Epithelial cell of prostate (primary cell): Measurements from ENCODE around the gene HSD17B2.
A peak's percentile ranks its signal among the peaks of the same experiment; 100 is the strongest.

Experiments
- DNase-seq: peaks from one replicate; pipeline ENCODE4 v3.0.0-alpha.2; 2011; ENCODE audit warnings: low read depth, low spot score
- H3K27ac ChIP-seq: fragments of 450-650 bp; 2 replicates; pipeline ENCODE4 v1.5.1; 2017; ENCODE audit warnings: mild to moderate bottlenecking

HSD17B2 gene

DNA sequence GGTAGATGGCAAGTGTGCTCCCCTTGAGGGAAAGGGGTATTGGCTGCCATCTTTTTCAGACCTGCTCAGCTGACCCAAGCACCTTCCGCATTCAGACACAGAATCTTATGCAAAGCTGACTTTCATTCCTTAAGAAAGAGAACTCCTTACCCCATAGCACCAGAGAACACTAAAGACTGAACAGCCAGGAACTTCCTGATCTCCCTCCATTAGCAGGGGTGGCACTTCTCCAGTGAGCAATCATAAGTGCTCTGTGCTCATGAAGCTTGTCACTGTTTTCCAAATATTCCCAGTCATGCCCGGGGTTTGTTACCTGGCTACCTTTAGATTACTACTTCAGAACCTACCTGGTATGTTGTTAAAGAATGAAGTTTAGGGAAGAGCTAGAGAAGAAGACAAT lies 11.9 kb downstream of the HSD17B2 start:
- DNase-seq = no peak
- no peak overlapping the region for H3K27ac ChIP-seq

DNA sequence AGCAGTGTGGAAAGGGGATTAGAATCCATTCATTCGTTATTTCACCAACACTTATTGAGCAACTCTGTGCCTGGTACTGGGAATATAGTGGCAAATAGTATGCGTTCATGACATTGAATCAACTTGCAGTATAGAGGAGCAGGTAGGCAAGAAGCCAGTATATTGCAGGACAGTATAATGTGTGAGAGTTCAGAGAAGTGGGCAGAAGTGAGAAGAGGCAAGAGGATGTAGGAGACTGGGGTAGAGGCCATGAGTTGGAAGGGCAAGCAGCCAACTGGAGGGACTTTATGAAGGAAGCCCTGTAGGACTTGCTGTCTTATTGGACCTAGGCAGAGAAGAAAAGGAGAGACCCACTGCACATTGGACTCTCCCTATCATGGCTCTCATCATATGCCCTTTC lies 12.3 kb downstream of the HSD17B2 start:
- no peak overlapping the region for H3K27ac ChIP-seq
- DNase-seq = no peak

DNA sequence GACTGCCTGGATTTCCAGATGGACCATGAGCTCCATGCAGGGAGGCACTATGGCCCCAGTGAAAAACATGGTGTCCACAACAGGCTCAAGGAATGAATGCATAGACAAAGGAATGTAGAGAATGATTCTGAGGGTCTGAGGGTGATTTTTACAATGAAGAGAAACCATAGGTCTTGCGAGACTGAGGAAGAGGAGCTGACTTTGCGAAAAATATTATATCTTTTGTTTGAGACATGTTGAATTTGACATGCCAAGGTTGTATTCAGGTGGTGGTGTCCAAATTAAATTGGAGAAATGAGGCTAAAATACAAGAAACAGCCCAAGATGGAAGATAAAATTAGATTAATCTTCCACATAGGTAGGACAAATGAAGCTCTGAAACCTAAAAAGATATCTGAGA lies 12.7 kb downstream of the HSD17B2 start:
- no peak overlapping the region for H3K27ac ChIP-seq
- DNase-seq = no peak

DNA sequence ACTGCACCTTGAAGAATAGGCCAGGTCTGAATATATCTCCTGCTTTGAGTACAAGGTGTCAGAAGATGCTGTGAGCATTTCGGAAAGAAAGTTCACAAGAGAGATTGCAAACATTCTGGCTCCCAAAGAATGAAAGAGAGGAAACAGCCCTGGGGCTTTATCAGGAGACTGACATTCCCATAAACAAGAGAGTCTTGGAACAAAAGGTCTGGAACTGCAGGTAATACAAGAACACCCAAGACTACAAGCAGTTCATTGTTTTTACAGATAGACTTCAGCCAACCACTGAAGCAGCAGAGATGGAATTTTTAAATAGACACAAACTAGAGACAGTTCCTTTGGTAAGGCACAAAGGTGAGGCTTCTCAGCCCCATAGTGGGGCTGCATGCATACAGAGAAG lies 14.4 kb downstream of the HSD17B2 start:
- no peak for DNase-seq
- H3K27ac ChIP-seq = no peak overlapping the region

DNA sequence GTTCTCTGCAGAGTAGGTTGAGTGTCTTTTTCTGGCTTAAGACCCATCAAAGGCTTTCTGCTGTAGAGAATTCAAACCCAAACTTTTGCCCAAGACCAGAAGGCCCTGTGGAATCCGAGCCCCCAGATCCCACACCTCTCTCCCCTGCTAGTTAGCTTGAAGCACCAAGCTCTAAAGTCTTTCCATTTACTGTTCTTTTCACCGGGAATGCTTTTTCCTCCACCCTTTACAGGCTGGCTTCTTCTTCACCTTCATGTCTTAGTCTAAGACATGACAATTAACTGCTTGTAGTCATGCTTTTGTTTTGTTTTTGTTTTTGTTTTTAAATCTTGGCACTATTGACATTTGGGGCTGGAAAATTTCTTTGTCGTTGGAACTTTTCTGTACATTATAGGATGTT lies 15.5 kb downstream of the HSD17B2 start:
- H3K27ac ChIP-seq = no peak overlapping the region
- no peak for DNase-seq

DNA sequence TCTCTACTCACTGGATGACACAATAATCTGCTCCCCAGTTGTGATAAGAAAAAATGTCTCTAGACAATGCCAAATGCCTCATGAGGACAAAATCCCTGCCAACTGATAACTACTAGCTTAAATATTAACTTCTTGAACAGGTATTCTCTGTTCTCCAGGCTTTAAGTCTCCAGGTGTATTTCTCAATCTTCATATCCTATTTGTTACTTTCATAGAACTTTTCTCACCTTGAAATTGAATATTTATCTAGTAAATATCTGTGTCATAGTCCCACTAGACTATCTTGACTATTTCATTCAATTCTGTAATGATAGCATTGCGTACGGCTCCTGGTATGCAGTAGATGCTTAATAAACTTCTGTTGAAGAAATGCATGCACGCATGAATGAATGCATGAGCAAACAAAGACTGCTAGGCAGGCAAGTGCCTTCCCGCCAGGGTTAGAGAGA lies 15.9 kb downstream of the HSD17B2 start:
- no peak for DNase-seq
- no peak overlapping the region for H3K27ac ChIP-seq

DNA sequence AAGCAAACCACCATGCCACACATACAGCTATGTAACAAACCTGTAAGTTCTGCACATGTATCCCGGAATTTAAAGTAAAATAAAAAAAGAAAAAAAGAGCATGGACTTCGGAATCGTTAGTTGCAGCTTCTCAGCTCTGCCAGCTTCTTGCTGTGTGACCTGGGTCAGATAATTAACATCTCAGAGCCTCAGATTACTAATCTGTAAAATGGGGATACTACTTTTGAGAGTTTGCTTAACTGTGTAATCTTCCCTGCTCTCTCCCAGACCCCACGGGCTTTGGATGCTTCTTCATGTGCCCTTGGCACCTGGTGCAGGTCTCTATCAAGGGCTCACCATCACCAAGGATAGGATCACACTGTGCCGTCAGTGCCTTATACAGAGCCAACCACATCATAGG lies 16.6 kb downstream of the HSD17B2 start:
- no peak for DNase-seq
- no peak overlapping the region for H3K27ac ChIP-seq

DNA sequence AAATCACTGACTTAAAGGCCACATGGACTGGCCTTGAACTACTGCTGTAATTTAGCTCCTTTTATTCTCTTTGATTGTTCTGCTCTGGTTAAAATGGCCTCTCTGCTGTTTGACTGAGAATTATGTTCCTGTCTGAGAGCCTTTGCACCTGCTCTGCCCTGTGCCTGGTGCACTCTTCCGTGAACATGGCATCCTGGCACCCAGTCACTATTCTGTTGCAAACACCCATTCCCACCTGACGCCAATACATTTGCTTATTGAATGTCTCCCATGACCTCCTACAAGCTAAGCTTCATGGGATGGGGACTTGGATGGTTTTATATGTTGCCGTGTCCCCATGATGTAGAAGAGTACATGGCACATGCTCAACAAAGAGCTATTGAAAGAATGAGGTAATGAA lies 20.1 kb downstream of the HSD17B2 start:
- no peak for DNase-seq
- peak overlapping the region; percentile 91 for H3K27ac ChIP-seq

DNA sequence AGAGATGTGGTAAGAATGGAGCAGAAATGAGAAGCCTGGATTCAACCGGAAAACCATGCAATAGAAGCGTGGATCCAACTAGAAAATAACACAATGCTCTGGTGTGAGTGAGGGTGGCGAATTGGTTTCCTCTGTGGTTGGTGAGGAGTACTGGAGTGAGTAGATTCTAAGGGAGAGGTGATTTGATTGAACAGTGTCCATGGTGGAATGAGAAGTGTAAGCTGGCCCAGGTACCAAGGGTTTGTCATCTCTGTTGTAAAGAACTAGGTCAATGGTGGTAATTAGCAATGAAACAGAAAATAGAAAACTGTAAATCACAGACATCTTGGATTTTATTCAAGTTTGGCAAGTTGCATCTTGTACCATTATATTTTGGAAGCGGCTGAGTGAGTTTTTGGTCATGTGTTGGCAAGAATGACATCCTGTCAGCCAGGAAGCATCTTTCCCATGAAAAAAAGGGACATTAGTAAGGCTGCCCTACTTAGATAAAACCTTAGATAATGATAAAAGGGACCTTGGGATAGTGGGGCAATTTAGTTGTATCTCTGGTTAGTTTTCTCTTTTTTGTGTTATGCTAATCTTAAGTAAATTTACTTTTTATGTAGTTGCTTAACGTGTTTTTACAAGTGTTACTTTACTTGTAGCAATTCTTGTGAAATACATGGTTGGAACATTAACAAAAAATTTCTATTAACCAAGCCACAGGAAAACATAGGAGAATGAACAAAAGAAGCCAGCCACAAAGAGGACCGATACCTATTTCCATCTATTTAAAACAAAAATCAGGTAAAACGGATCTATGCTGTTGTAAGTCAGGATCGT lies 20.9 kb downstream of the HSD17B2 start:
- H3K27ac ChIP-seq = peak overlapping the region; percentile 91
- DNase-seq = no peak

DNA sequence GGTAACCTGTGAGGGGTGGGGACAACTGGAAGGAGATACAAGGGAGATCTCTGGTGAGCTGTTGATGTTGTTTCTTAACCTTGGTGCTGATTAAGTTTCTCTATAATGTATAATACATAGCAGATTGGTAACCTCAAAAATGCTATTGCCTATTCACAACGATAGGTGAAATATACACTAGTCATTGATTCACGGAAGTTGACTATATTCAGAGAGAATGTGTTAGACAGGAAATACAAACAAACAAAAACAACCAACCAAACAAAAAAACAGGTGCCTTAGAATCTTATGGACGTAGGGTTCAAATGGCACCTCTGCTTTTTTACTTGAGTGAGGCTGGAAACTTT lies 21.5 kb downstream of the HSD17B2 start:
- DNase-seq = no peak
- H3K27ac ChIP-seq = peak overlapping the region; percentile 91

DNA sequence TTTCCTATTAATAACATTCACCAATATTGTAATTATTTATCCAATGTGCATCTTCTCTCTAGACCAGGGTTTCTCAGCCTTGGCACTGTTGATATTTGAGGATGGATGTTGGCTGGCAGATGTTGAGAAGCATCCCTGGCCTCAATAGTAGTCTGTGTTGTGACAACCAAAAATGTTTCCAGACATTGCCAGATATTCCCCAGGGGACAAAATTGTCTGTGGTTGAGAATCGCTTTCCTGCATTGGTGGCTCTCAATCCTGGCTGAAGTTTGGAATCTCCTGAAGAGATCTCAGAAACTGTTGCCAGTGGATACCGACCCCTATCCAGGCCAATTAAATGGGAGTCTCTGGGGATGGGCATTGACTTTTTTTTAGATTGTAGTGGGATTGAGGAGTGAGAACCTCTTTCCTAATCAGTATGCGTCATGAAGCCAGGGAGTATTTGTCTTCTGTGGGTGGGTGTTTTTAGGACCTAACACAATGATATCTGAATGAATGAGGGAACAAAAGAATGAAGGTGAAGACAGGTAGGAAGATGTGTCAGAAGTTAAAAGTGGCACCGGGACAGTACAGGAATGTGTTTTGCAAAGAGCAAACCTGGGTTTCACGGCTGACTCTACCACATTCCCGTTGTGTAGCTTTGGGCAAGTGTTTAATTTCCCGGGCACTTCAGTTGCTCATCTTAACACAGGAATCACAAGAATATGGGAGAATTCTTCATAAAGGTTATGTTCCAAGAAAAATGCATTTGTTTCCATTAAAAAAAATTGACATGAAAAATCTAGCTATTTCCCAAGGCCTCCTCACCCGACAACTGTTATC lies 24.3 kb downstream of the HSD17B2 start:
- DNase-seq = no peak
- H3K27ac ChIP-seq = peak overlapping the region; percentile 1

DNA sequence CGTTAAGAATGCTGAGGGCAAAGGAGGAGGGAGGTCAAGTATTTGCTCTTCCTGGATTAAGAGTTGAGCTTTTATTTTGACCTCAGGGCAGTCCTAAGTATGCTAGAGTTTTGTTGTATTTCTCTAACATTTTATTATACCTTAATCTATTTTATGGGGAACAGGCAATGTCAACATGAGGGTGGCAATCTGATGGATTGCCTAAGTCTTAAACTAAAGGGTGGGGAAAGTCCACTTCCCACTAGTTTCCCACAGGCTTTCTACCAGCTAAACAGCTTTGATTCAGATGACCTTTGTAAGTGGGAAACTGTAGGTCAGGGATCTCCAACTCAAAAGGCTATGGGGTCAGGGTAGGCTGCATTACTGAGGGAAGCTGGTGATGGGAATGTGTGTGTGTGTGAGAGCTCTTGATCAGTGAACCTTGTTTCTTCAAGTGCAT lies 24.9 kb downstream of the HSD17B2 start:
- no peak for DNase-seq
- H3K27ac ChIP-seq = peak overlapping the region; percentile 1

DNA sequence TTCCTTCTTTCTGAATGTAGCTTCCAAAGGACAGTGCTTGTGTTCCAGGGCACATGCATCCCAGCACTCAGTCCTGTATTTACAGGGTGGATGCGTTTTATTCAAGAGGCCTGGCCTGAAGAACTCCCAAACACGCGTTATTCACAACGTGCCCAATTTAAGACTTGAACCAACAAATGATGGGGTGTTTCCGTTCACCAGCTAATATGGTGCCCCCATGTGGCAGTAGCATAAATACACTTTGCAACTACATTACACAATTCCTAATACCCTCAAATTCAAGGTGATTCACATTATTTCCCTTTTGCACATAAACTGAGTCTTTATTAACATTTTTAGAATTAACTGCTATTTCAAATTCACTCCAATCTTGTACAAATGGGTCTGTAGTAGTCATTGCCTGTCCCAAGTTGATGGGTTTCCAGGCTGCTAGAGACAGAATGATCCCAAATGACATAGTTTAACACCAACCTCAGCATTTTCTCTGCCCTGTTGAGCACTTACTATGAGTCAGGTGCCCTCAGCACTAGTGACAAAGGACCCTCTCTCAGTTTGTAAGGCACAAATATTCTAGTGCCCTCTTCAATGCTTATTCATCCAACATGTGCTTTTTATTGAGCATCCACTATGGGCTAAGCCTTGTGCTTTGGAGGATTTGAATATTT lies 26.9 kb downstream of the HSD17B2 start:
- peak overlapping the region; percentile 95 for H3K27ac ChIP-seq
- DNase-seq = no peak

DNA sequence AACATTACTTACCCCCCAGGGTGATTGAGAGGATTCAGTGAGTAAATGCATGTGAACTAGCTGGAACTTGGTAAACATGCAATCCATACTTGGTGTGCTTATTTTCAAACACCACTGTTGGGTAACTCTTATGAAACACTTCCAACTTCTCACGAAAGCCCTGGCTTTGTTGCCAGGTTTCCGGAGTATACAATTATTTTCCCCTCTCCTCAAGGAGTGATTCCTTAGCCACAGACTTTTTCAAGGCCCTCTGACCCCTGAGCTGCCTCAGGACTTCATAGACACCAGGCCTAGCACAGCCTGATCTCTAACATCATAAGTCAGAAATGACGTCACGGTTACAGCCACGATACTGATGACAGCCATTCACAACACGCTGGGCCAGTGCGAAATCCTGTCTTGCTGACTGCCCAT lies 27.6 kb downstream of the HSD17B2 start:
- H3K27ac ChIP-seq = peak overlapping the region; percentile 95
- DNase-seq = no peak

DNA sequence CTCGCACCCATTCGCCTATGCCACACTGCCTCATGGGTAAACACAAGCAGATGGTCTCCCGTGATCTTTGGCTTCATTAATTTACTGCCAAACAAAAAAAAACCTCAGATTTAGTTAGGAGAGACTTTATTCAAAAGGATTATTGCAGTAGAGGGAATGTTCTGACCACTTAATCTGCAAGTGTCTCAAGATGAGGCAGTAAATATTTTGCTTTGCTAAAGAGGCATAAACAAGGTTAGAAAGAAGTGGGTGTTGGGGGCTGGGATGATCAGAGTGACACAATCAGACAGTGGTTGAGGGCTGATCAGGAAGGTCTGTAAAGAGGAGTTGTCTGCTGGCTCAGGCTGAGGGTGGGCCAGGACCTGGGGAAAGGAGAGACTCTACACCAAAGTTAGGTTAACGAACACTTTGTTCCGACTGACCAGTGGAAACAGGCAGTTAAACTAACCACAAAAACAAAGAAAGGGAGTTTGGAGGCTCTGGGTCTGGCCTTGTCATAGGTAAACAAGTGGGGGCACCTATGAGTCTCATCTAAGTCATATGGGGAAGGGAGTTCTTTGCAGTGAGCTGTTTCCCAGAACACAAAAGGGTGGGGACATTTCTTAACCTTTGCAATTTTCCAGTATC lies 28.5 kb downstream of the HSD17B2 start:
- H3K27ac ChIP-seq = peak overlapping the region; percentile 95
- no peak for DNase-seq

DNA sequence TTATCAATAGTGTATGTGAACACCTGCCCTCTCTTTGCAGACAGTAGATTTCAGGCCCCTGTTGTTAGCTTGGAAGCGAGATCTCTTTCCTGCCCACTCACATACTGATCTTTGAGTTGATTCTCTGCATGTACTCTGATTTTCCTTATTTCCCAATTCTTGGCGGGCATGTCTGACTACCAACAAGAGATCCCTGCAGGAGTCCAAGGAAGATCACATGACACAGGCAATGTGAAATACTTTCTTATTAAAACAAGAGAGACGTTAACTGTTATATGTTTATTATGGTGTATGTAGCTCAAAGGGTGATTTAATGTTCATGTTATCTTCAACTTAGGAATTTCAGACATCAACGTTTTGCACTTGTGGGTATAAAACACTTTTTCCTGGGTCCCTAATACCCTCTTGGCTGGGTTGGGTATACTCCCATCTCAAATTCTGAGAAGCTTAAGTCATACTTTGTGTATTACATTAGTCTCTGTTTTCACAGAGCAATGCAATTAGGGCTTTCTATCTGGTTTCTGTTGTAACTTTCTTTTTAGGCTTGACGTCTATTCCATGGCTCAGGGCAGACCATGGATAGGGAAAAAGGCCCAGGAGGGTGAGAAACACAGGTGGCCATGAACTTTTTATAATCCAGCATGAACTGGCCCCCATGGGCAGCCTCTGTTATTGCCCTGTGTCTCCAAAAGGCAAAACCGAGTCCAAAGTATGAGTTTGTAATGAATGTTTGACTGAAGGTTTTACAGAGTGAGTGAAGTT lies 32.2 kb downstream of the HSD17B2 start:
- no peak for DNase-seq
- H3K27ac ChIP-seq = no peak overlapping the region

DNA sequence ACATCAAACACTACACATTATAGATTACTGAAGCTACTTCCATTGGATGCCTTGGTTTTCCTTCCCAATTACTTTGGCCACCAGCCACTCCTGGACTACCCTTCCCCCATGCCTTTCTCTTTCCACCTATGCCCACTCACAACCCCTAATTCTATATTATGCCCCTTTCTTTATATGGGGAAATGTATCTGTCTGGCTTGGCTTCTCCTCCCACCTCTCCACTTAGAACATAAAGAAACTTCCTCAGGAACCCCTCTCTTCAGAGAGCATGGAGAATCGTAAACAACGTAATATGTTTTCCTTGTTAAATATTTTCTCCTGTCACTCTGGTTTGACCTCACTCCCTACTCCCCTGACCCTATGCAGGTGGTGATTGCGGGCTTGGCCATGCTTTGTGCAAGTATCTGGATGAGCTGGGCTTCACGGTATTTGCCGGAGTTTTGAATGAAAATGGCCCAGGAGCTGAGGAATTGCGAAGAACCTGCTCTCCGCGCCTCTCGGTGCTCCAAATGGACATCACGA lies 32.8 kb downstream of the HSD17B2 start:
- no peak for DNase-seq
- H3K27ac ChIP-seq = no peak overlapping the region

DNA sequence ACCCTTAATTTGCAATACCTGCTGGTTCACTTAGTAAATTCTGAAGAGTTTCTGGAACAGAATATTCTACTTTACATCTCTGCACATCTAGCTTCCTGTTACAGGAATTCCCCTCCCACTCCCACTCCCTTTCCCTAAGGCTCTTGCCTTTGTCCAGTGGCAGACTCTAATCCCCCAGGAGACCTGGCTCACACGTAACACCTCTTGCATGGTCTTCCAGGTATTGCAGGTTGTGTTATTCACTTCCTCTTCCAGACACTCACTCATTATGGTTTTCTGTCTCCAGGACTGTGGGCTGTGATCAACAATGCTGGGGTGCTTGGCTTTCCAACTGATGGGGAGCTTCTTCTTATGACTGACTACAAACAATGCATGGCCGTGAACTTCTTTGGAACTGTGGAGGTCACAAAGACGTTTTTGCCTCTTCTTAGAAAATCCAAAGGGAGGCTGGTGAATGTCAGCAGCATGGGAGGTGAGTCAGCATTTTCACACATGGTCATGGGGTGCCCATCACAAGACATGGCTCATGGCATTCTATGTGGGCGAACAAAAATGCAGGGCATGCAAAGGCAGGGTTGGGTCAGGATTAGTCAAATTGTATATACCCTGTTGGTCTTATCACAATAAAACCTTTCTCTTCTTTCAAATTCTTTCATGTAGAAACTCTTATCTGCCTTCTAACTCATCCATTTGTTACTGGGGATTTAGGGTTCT lies 35.8 kb downstream of the HSD17B2 start:
- DNase-seq = peak; percentile 92
- H3K27ac ChIP-seq = peak overlapping the region; percentile 100

DNA sequence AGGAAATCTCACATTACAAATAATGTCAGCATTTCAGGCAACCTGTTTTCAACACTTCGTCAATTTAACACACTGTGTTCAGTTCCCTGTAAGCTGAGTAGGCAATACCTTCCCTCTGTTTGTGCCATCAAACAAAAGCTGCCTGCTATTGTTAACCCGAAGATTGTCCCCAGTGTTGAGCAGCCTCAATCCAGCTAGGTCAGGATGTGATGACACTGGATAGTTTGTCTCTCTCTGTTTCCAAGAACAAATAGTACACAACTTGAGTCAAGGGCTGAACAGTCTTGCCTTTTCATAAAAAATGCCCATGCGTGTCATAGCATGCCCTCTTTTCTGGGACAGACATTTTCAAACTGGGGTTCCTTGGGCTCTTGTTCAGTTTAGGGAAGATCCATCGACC lies 36.4 kb downstream of the HSD17B2 start:
- peak overlapping the region; percentile 100 for H3K27ac ChIP-seq
- no peak for DNase-seq
